CD4-positive, alpha-beta T cell (primary cell): Measurements from ENCODE around the gene ERP44. TPM values are rescaled to one million over a fixed set of nuclear protein-coding genes. Genes with fewer than 3 reads are reported as not detected.

Experiments
- ATAC-seq: fragments of 200-7000 bp; cut with Tn5 transposase; one replicate; pipeline ENCODE4 v1.10.0; 2022; ENCODE audit warnings: mild to moderate bottlenecking; ENCODE audit not compliant: poor library complexity
- CTCF ChIA-PET: fragments of 350-600 bp; sonication (Branson Sonifier 250); formaldehyde crosslinking; loops from one replicate; lab custom pipeline; 2021; ENCODE audit warnings: antibody characterized with exemption, inconsistent platforms; lab: Charles Lee
- POLR2A ChIA-PET: fragments of 350-600 bp; sonication (Branson Sonifier 250); formaldehyde crosslinking; loops from one replicate; lab custom pipeline; 2021; ENCODE audit warnings: antibody characterized with exemption, inconsistent platforms; lab: Charles Lee
- DNase-seq, 14 experiments: peaks; one replicate each; pipeline ENCODE4 v3.0.0-alpha.2; 2013 to 2020; ENCODE audit warnings: mixed read lengths in 2 of 14
- H3K27ac ChIP-seq, 2 donors: one replicate each; pipeline versions ENCODE4 v1.5.1 to v1.7.0; 2013; ENCODE audit warnings: low read length in 2 of 2, low read depth in 1 of 2, mild to moderate bottlenecking in 1 of 2
- H3K27me3 ChIP-seq, 2 experiments: 1 replicate in 1 of 2; 2 replicates in 1 of 2; pipeline versions ENCODE4 v1.6.1 to v1.7.0; 2013; ENCODE audit warnings: low read length in 2 of 2, control low read depth in 1 of 2, mild to moderate bottlenecking in 1 of 2, moderate library complexity in 1 of 2; ENCODE audit not compliant: insufficient read depth in 2 of 2, control insufficient read depth in 1 of 2
- H3K36me3 ChIP-seq: one replicate; pipeline ENCODE4 v1.6.1; 2013; ENCODE audit warnings: low read length, control low read depth; ENCODE audit not compliant: insufficient read depth
- H3K4me1 ChIP-seq: one replicate; pipeline ENCODE4 v1.6.1; 2013; ENCODE audit warnings: low read length, control low read depth; ENCODE audit not compliant: insufficient read depth
- H3K4me3 ChIP-seq: one replicate; pipeline ENCODE4 v1.5.1; 2013; ENCODE audit warnings: mild to moderate bottlenecking, low read length, moderate library complexity
- H3K9me3 ChIP-seq, 2 experiments: 1 replicate in 1 of 2; 2 replicates in 1 of 2; pipeline versions ENCODE4 v1.6.1 to v1.7.0; 2013; ENCODE audit warnings: low read length in 2 of 2, mild to moderate bottlenecking in 2 of 2, control low read depth in 1 of 2, moderate library complexity in 1 of 2; ENCODE audit not compliant: control insufficient read depth in 1 of 2, insufficient read depth in 1 of 2
- H3K27ac Mint-ChIP-seq: one replicate; pipeline ENCODE4 v1.8.0; 2020; ENCODE audit warnings: mixed read lengths
- H3K27me3 Mint-ChIP-seq: one replicate; pipeline ENCODE4 v1.8.0; 2021; ENCODE audit warnings: mixed read lengths
- H3K36me3 Mint-ChIP-seq: one replicate; pipeline ENCODE4 v1.8.0; 2021; ENCODE audit warnings: low read depth, mixed read lengths
- H3K4me1 Mint-ChIP-seq: one replicate; pipeline ENCODE4 v1.8.0; 2021; ENCODE audit warnings: low read depth, mixed read lengths
- H3K4me3 Mint-ChIP-seq: one replicate; pipeline ENCODE4 v1.8.0; 2020; ENCODE audit warnings: mild to moderate bottlenecking, mixed read lengths
- H3K9me3 Mint-ChIP-seq: one replicate; pipeline ENCODE4 v1.8.0; 2020; ENCODE audit warnings: mixed read lengths
- intact Hi-C, 2 experiments: fragments of 100-400 bp; cut with DNase I in 1 of 2; cut with micrococcal nuclease in 1 of 2; formaldehyde crosslinking; loops; one replicate each; pipeline versions ENCODE4 v1.15.1 to v1.9.0; 2023 to 2025; cut with DNase I, micrococcal nuclease
- total RNA-seq, 174 experiments: library from RNA in 2 of 174; stranded (reverse) in 2 of 174; gene quantifications; one replicate each; pipeline ENCODE4 v1.2.3 and lab custom pipeline; 2021 to 2026
- TF ChIP-seq, protein P1 (sequence below): fragments of 200-600 bp; IDR thresholded peaks from one replicate; pipeline ENCODE4 v1.8.0; 2022; ENCODE audit warnings: antibody characterized with exemption, mild to moderate bottlenecking

The ERP44 gene
- total RNA-seq, 2 experiments from 2014 or later: 6.8 to 7.1 TPM

DNA sequence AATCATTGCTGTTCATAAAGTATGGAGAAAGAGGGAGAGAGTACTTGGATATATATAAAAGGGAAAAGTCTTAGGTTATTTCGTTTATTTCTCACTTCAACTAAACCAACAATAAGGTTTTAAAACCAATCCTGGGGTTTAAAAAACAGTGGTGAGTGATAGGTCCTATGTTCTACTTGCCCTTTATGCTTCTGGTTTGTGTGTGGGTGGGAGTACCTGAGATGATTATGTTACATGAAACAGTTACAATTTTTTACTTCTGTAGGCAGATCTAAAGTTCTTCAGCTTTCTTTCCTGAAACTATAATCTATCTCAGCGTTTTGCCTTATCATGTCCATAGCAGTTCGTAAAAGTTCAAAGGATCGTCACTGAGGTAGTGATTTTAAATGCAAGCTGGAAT, 143.2 kb downstream of the ERP44 start:
- peak overlapping the region; percentile 3 for H3K4me3 Mint-ChIP-seq
- ATAC-seq (no peak), DNase-seq (no peak)
- no peaks in the 10 kb centered on the region for H3K4me1 ChIP-seq
- H3K4me1 Mint-ChIP-seq: peaks cover 33% of the 10 kb centered on the region
- ChIA-PET POLR2A (no interaction called here), CTCF (no interaction called here)
- H3K27ac Mint-ChIP-seq: peak overlapping the region; percentile 27
- no peaks in the 10 kb centered on the region for H3K9me3 Mint-ChIP-seq
- peaks cover 65% of the 10 kb centered on the region for H3K36me3 Mint-ChIP-seq
- intact Hi-C loops: no loop called here
- H3K27me3 ChIP-seq: no peaks in the 10 kb centered on the region
- H3K27me3 Mint-ChIP-seq: no peaks in the 10 kb centered on the region
- no peaks in the 10 kb centered on the region for H3K9me3 ChIP-seq
- H3K36me3 ChIP-seq: peaks cover 44% of the 10 kb centered on the region
- H3K4me3 ChIP-seq: no peak overlapping the region
- H3K27ac ChIP-seq: no peak overlapping the region
- TF ChIP-seq, protein P1, sequence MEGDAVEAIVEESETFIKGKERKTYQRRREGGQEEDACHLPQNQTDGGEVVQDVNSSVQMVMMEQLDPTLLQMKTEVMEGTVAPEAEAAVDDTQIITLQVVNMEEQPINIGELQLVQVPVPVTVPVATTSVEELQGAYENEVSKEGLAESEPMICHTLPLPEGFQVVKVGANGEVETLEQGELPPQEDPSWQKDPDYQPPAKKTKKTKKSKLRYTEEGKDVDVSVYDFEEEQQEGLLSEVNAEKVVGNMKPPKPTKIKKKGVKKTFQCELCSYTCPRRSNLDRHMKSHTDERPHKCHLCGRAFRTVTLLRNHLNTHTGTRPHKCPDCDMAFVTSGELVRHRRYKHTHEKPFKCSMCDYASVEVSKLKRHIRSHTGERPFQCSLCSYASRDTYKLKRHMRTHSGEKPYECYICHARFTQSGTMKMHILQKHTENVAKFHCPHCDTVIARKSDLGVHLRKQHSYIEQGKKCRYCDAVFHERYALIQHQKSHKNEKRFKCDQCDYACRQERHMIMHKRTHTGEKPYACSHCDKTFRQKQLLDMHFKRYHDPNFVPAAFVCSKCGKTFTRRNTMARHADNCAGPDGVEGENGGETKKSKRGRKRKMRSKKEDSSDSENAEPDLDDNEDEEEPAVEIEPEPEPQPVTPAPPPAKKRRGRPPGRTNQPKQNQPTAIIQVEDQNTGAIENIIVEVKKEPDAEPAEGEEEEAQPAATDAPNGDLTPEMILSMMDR: no peak

DNA sequence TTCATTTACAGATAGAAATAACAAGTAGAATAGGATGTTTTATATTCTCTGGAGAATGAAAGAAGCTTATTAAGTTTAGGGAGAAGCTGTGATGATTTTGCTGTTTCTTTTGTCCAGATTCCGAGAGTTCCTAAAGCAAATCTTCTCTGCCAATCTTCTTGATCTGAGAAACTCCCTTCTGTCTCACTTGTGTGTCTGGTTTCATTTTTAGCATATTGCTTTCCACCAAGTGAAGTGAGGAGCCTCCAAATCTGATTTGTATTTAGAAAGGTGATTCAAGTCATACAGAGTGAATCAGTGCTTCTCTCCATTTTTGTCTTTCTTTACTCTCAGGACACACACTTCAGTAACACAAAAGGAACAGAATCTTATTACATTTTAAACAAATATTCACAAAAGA, 144.0 kb downstream of the ERP44 start:
- H3K27me3 Mint-ChIP-seq: no peaks in the 10 kb centered on the region
- no peak overlapping the region for H3K4me3 Mint-ChIP-seq
- Histone ChIP-seq H3K9me3 (no peaks in the 10 kb centered on the region), H3K36me3 (peaks cover 37% of the 10 kb centered on the region), H3K27ac (no peak overlapping the region), H3K4me1 (no peaks in the 10 kb centered on the region), H3K27me3 (no peaks in the 10 kb centered on the region), H3K4me3 (no peak overlapping the region)
- intact Hi-C loops: no loop called here
- DNase-seq (peak in 2 of 14 experiments; percentile 4), ATAC-seq (no peak)
- no peaks in the 10 kb centered on the region for H3K9me3 Mint-ChIP-seq
- ChIA-PET POLR2A (no interaction called here), CTCF (no interaction called here)
- TF ChIP-seq, protein P1: no peak
- H3K36me3 Mint-ChIP-seq: peaks cover 65% of the 10 kb centered on the region
- H3K4me1 Mint-ChIP-seq: peaks cover 36% of the 10 kb centered on the region
- peak overlapping the region; percentile 50 for H3K27ac Mint-ChIP-seq

DNA sequence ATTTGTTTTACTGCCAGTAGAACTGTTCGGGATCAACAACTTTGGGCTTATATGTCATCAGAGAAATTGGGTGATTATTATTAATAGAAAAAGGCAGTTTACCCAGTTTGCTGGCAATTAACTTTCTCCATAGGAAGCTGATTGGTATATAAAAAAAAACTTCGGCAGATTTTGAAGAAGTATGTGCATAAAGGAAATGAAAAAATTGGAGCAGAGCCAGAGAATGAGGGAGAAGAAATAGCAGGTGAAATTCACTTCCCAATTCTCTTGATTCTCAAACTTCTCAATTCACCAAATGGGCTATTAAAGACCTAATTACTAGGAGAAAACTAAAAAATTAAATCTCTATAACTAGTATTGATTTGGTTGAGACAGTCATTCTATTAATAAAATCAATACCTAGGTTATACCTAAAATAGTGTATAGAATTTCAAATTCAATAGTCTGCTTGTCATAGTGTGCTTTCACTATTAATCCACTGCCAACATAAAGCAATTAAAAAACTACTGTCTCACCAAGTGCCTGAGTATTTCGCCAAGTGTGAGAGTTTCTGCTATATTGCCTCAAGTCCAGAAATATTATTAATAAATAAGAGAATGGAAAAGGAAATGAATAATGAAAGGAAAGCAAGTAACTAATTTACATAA, 144.8 kb downstream of the ERP44 start:
- H3K27me3 Mint-ChIP-seq: no peaks in the 10 kb centered on the region
- no peak for DNase-seq
- ATAC-seq: no peak
- H3K36me3 Mint-ChIP-seq: peaks cover 61% of the 10 kb centered on the region
- H3K4me1 Mint-ChIP-seq: peaks cover 37% of the 10 kb centered on the region
- no peaks in the 10 kb centered on the region for H3K27me3 ChIP-seq
- POLR2A ChIA-PET: no interaction called here
- H3K4me3 ChIP-seq: no peak overlapping the region
- no peaks in the 10 kb centered on the region for H3K4me1 ChIP-seq
- H3K4me3 Mint-ChIP-seq: no peak overlapping the region
- peaks cover 32% of the 10 kb centered on the region for H3K36me3 ChIP-seq
- intact Hi-C loops: no loop called here
- no peaks in the 10 kb centered on the region for H3K9me3 Mint-ChIP-seq
- H3K27ac Mint-ChIP-seq: peak overlapping the region; percentile 50
- TF ChIP-seq, protein P1: no peak
- CTCF ChIA-PET: interaction anchor here (0.7 kb wide), 1 partner anchor 127 kb away, joined by 3 read pairs; no protein-coding TSS in a partner anchor
- no peaks in the 10 kb centered on the region for H3K9me3 ChIP-seq
- H3K27ac ChIP-seq: no peak overlapping the region
